Loucy (cell line): ENCODE results near the gene POTEF.
"Not testable (repeated sequence)": the region's sequence is repeated elsewhere in the genome, so short reads cannot be mapped to it uniquely, and the experiment has no call there.

ENCODE experiments used
- H2AFZ ChIP-seq: fragments of 200-600 bp; sonication (generic); 2 replicates; pipeline ENCODE4 v1.6.0; 2016; ENCODE audit warnings: antibody characterized with exemption, mild to moderate bottlenecking, low read length, moderate library complexity
- H3F3A ChIP-seq: fragments of 200-600 bp; 2 replicates; pipeline ENCODE4 v1.6.0; 2016; ENCODE audit warnings: antibody characterized with exemption, low read depth, mild to moderate bottlenecking
- H3K27me3 ChIP-seq: fragments of 200-600 bp; sonication (generic); 2 replicates; pipeline ENCODE4 v1.6.1; 2014; ENCODE audit warnings: low read length, mild to moderate bottlenecking; ENCODE audit not compliant: insufficient read depth, poor library complexity, severe bottlenecking
- H3K36me3 ChIP-seq: fragments of 200-600 bp; sonication (generic); 2 replicates; pipeline ENCODE4 v1.6.1; 2016; ENCODE audit warnings: low read length; ENCODE audit not compliant: insufficient read depth
- H3K4me1 ChIP-seq: fragments of 200-600 bp; sonication (generic); 2 replicates; pipeline ENCODE4 v1.5.1; 2014; ENCODE audit warnings: low read length, mild to moderate bottlenecking; ENCODE audit not compliant: insufficient read depth, poor library complexity, severe bottlenecking
- H3K4me2 ChIP-seq: fragments of 200-600 bp; sonication (generic); 2 replicates; pipeline ENCODE4 v1.6.0; 2014; ENCODE audit warnings: antibody characterized with exemption, low read length, low read depth, mild to moderate bottlenecking; ENCODE audit not compliant: poor library complexity, severe bottlenecking
- H3K4me3 ChIP-seq: fragments of 200-600 bp; sonication (generic); 2 replicates; pipeline ENCODE4 v1.5.1; 2014; ENCODE audit warnings: low read length, mild to moderate bottlenecking, mixed read lengths; ENCODE audit not compliant: poor library complexity, severe bottlenecking
- H3K79me2 ChIP-seq: fragments of 200-600 bp; sonication (generic); 2 replicates; pipeline ENCODE4 v1.6.1; 2014; ENCODE audit warnings: low read length; ENCODE audit not compliant: insufficient read depth
- H3K9ac ChIP-seq: fragments of 200-600 bp; sonication (generic); 2 replicates; pipeline ENCODE4 v1.6.0; 2014; ENCODE audit warnings: mild to moderate bottlenecking, low read depth, low read length, moderate library complexity; ENCODE audit not compliant: poor library complexity, severe bottlenecking
- H3K9me2 ChIP-seq: fragments of 200-600 bp; sonication (generic); replicated peaks from 2 replicates; pipeline ENCODE4 v1.6.1; 2016; ENCODE audit warnings: low read depth, low read length, mixed read lengths
- H3K9me3 ChIP-seq: fragments of 200-600 bp; sonication (generic); 2 replicates; pipeline ENCODE4 v1.6.1; 2014; ENCODE audit warnings: mild to moderate bottlenecking, antibody characterized with exemption, low read length, low read depth; ENCODE audit not compliant: insufficient read depth
- H4K20me1 ChIP-seq: fragments of 200-600 bp; sonication (generic); 2 replicates; pipeline ENCODE4 v1.6.0; 2014; ENCODE audit warnings: antibody characterized with exemption, low read length, mild to moderate bottlenecking; ENCODE audit not compliant: insufficient read depth, poor library complexity, severe bottlenecking
- CTCF ChIP-seq: fragments of 200-600 bp; sonication (generic); conservative IDR thresholded peaks from 2 replicates; pipeline ENCODE4 v1.5.1; 2014; ENCODE audit warnings: mild to moderate bottlenecking, antibody characterized with exemption, low read length
- EZH2phosphoT487 ChIP-seq: fragments of 200-600 bp; IDR thresholded peaks from 2 replicates; pipeline ENCODE4 v1.6.1; 2018; ENCODE audit warnings: antibody characterized with exemption, mild to moderate bottlenecking, moderate library complexity, borderline replicate concordance

The POTEF gene

GRCh38 chr2:130129120-130129829 is at the start of gene POTEF:
Gene POTEF (minus strand): TSS chr2:130129222. CDS start chr2:130120515, 8,707 bp downstream.
- not testable (repeated sequence) for H3K9me2 ChIP-seq, H3K27me3 ChIP-seq, H3K4me2 ChIP-seq, H3K4me1 ChIP-seq, H3K36me3 ChIP-seq, H3K79me2 ChIP-seq, H3F3A ChIP-seq, H2AFZ ChIP-seq, H3K9ac ChIP-seq, H3K4me3 ChIP-seq, H3K9me3 ChIP-seq, H4K20me1 ChIP-seq

GRCh38 chr2:130174866-130175265 is 45.8 kb upstream of the POTEF start:
- not testable (repeated sequence) for H3K9me3 ChIP-seq, H3K4me2 ChIP-seq, H3K9me2 ChIP-seq, H3K9ac ChIP-seq, H2AFZ ChIP-seq, H4K20me1 ChIP-seq, H3K4me3 ChIP-seq, H3K4me1 ChIP-seq, H3F3A ChIP-seq, H3K27me3 ChIP-seq
- Histone ChIP-seq H3K36me3 (peaks cover 48% of the 10 kb centered on the region; the same call in 1 of the 2 replicates), H3K79me2 (peaks cover 41% of the 10 kb centered on the region)

GRCh38 chr2:130169896-130170295 is 40.9 kb upstream of the POTEF start:
- no peaks in the 10 kb centered on the region for H3F3A ChIP-seq
- H3K9me3 ChIP-seq, result no peaks in the 10 kb centered on the region
- no peak overlapping the region for H3K4me2 ChIP-seq
- H3K9me2 ChIP-seq, result no peaks in the 10 kb centered on the region
- H3K9ac ChIP-seq, result no peak overlapping the region
- no peaks in the 10 kb centered on the region for H3K4me1 ChIP-seq
- no peak overlapping the region for H3K4me3 ChIP-seq
- TF ChIP-seq EZH2phosphoT487 (no peak), CTCF (no peak)
- no peak overlapping the region for H2AFZ ChIP-seq
- H4K20me1 ChIP-seq, result no peaks in the 10 kb centered on the region
- peaks cover 79% of the 10 kb centered on the region; the same call in 1 of the 2 replicates for H3K36me3 ChIP-seq
- H3K79me2 ChIP-seq, result no peaks in the 10 kb centered on the region
- H3K27me3 ChIP-seq, result no peaks in the 10 kb centered on the region

- H3K79me2 ChIP-seq, H2AFZ ChIP-seq, H4K20me1 ChIP-seq, H3K4me3 ChIP-seq, H3K4me1 ChIP-seq, H3K9me2 ChIP-seq, H3K27me3 ChIP-seq, H3K9ac ChIP-seq, H3F3A ChIP-seq, H3K9me3 ChIP-seq, H3K4me2 ChIP-seq: not testable (repeated sequence)
- H3K36me3 ChIP-seq, result peaks cover 78% of the 10 kb centered on the region; the same call in 1 of the 2 replicates
Measured at GRCh38 chr2:130169163-130169562, 40.1 kb upstream of the POTEF start.

- peaks cover 76% of the 10 kb centered on the region; the same call in 1 of the 2 replicates for H3K36me3 ChIP-seq
- H3K9me2 ChIP-seq, H3F3A ChIP-seq, H3K4me3 ChIP-seq, H3K4me2 ChIP-seq, H3K9ac ChIP-seq, H3K9me3 ChIP-seq, H3K27me3 ChIP-seq, H4K20me1 ChIP-seq, H3K79me2 ChIP-seq, H2AFZ ChIP-seq, H3K4me1 ChIP-seq: not testable (repeated sequence)
Measured at GRCh38 chr2:130166611-130167010, 37.6 kb upstream of the POTEF start.
